Kidney capillary endothelial cell (primary cell): ENCODE results near the gene C13orf46.
"Not testable (repeated sequence)": the region's sequence is repeated elsewhere in the genome, so short reads cannot be mapped to it uniquely, and the experiment has no call there.

Experiments
- DNase-seq: peaks from one replicate; pipeline ENCODE4 v3.0.0-alpha.2; 2018; ENCODE audit warnings: low spot score

C13orf46 gene

GRCh38 chr13:113991676-113992179, 17.9 kb upstream of the C13orf46 start:
- no peak for DNase-seq

DNA sequence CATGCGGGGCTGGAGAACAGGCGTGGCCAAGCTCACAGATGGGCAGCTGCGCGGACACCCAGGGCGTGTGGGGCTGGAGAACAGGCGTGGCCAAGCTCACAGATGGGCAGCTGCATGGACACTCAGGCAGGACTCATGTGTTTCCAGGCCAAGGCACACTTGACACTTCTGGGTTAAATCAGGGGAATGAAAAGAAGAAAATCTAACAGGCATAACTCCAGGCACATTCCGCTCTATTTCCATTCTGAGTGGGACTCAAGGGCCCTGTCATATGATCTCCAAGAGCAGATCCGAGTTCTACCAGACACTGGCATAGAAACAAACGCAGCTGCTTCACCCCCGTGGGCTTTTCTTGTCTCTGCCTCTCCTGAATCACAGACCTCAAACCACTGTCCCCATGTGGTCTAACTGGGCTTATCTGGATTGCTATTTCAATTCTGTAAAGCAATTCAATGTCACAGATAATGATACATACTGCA, 17.4 kb upstream of the C13orf46 start:
- DNase-seq: no peak

GRCh38 chr13:113990321-113990837, 16.5 kb upstream of the C13orf46 start:
- DNase-seq: no peak

- no peak for DNase-seq
Observed at GRCh38 chr13:113989585-113990300, 15.9 kb upstream of the C13orf46 start.

DNA sequence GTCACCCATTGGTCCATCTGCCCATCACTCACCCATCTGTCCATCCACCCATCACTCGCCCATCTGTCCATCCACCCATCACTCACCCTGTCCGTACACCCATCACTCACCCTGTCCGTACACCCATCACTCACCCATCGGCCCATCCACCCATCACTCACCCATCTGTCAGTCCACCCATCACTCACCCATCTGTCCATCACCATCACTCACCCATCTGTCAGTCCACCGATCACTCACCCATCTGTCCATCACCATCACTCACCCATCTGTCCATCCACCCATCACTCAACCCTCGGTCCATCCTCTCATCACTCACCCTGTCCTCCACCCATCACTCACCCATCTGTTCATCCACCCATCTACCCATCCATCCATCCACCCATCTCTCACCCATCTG, 15.0 kb upstream of the C13orf46 start:
- not testable (repeated sequence) for DNase-seq

DNA sequence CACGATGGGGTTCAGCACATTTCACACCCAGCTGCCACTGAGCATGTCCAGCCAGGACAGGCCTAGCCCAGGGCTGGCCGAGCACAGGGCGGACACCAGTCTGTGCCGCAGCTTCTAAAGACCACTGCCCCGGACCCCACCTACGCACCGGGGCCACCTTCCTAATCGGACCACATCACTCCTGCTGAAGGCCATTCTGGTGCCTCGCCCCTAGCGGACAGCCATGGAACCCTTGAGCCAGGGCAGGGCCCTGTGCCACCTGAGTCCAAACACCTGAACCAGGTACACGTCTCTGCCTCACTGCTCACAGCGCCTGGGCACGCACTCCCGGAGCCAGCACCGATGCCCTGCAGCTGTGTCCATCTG, 8.4 kb upstream of the C13orf46 start:
- DNase-seq: no peak

- DNase-seq: no peak
Observed at GRCh38 chr13:113981611-113982295, 7.9 kb upstream of the C13orf46 start.

- no peak for DNase-seq
Observed at GRCh38 chr13:113981194-113981605, 7.3 kb upstream of the C13orf46 start.

DNA sequence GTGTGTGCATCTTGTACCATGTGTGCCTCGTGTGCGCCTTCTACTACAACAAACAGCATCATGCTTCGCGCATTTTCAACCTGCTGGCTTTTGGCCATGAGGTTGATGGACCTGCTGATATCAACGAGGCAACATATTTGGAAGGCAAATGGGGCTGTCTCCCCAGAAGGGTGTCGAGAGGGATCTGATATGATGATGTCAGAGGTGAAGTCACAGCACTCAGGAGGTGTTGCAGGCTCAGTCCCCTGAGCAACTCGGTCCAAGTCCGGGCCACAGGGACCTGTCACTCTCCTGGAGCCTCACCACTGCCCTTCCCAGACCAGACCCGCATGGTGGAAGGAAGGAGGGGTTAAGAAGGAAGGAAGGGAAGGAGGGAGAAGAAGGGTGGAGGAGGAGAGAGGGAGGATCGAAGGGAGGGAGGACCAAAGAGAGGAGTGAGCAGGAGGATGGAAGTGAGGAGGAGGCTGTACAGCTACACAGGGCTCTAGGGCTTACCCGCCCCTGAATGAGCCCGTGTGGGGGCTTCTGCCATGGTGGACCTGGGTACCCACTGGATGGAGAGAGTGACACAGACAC, 6.7 kb upstream of the C13orf46 start:
- DNase-seq: no peak

- no peak for DNase-seq
Observed at GRCh38 chr13:113979791-113980471, 6.1 kb upstream of the C13orf46 start.

DNA sequence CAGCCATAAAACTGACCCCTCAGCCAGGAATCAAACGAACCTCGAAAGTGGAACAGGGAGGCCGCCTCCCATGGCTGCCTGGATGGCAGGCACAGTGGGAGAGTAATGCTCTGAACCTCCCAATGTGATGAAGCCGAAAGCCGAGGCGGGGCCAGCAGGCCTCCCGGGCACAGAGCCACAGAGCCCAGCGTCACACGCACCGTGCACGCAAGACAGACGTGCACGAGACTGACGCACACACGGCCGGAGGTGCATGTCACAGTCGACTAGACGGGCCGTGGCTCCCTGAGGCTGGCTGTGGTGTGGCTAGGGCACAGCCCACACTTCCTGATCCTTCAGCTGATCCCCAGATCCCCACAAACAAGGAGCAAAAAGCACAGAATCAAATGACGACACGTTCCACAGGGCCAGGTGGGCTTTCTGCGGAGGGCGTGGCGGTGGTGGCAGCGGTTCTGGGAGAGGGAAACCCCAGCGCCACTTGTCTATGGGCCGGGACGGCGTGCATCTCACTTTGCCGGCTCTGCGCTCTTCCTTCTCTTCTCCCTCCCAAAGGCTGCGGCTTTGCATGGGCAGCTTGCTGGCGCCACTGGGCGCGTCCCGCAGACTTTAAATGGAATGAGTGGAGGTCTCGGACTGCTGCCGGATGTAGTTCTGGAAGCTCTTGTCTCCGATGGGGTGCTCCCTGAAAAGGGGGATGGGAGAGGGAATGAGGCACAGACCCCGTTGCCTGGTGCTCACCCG, 5.0 kb upstream of the C13orf46 start:
- no peak for DNase-seq

GRCh38 chr13:113977976-113978375, 4.1 kb upstream of the C13orf46 start:
- DNase-seq: no peak

- no peak for DNase-seq
Observed at GRCh38 chr13:113976711-113977684, 3.1 kb upstream of the C13orf46 start.

DNA sequence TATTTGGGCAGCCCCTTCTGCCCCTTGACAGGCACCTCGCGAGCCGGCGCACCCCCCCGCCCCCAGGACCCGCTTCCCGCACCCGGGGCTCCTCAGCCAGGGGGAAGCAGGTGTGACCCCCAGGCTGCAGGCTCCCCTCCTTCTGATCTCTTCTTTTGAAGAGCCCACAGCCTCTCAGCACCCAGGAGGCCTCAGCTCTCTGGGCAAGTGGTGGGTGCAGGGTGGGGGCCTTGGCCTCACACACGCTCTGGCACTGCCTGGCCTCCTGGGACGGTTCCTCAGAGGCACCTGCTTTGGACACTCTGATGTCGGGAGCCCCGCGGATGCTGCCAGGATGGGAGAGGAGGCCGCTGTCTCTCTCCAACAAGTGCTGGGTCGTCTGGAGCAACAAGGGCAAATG, 1.5 kb upstream of the C13orf46 start:
- DNase-seq: no peak

GRCh38 chr13:113974304-113975281, 717 bp upstream of the C13orf46 start:
- DNase-seq: no peak

GRCh38 chr13:113972451-113973217, 1.2 kb downstream of the C13orf46 start:
- no peak for DNase-seq

- no peak for DNase-seq
Observed at GRCh38 chr13:113971471-113972231, 2.2 kb downstream of the C13orf46 start.
